GM12865 (cell line): ENCODE data around the gene C5.

ENCODE experiments used
- DNase-seq: peaks from one replicate; pipeline ENCODE4 v3.0.0; 2010; ENCODE audit warnings: low read depth
- H3K4me3 ChIP-seq: 2 replicates; pipeline ENCODE4 v1.5.1; 2011; ENCODE audit warnings: mild to moderate bottlenecking, low read depth, low read length, control low read depth
- CTCF ChIP-seq: IDR thresholded peaks from 2 replicates; pipeline ENCODE4 v1.5.1; 2011; ENCODE audit warnings: low read length, control low read depth, low read depth, inconsistent platforms; ENCODE audit not compliant: insufficient read depth; ENCODE audit errors: missing control alignments

C5 gene

GRCh38 chr9:120933310-120934055, 116.6 kb downstream of the C5 start:
- TF ChIP-seq CTCF = no peak
- peak; percentile 65 for DNase-seq
- peak overlapping the region; percentile 39 for H3K4me3 ChIP-seq

- no peak for DNase-seq
- H3K4me3 ChIP-seq = peak overlapping the region; percentile 39
- TF ChIP-seq CTCF = no peak
Measured at GRCh38 chr9:120932086-120932823, 117.8 kb downstream of the C5 start.

- peak overlapping the region; percentile 39 for H3K4me3 ChIP-seq
- DNase-seq = peak; percentile 95
- no peak for TF ChIP-seq CTCF
Measured at GRCh38 chr9:120931231-120932085, 118.6 kb downstream of the C5 start.

GRCh38 chr9:120929229-120929791, 120.8 kb downstream of the C5 start:
- TF ChIP-seq CTCF = no peak
- no peak for DNase-seq
- H3K4me3 ChIP-seq = peak overlapping the region; percentile 62

- peak; percentile 87 for DNase-seq
- H3K4me3 ChIP-seq = peak overlapping the region; percentile 62
- TF ChIP-seq CTCF = no peak
Measured at GRCh38 chr9:120928483-120929228, 121.4 kb downstream of the C5 start.

- peak overlapping the region; percentile 62 for H3K4me3 ChIP-seq
- TF ChIP-seq CTCF = no peak
- DNase-seq = peak; percentile 69
Measured at GRCh38 chr9:120928015-120928482, 122.0 kb downstream of the C5 start.
